K562 (cell line): ENCODE measurements around the gene ADIPOR1. TPM values are rescaled to one million over a fixed set of nuclear protein-coding genes. Genes with fewer than 3 reads are reported as not detected.

ENCODE experiments used
- ATAC-seq: fragments of 200-7000 bp; cut with Tn5 transposase; 3 replicates; pipeline ENCODE4 v1.9.1; 2020; ENCODE audit warnings: moderate library complexity
- BruUV-seq: library from RNA; stranded (reverse); fragments of 400-500 nt; replicated peaks from 2 replicates; lab custom pipeline; 2021; lab: Mats Ljungman, UMichigan
- CTCF ChIA-PET: fragments of 300-600 bp; formaldehyde crosslinking; extraction: SDS; loops from one replicate; lab custom pipeline; 2021; ENCODE audit warnings: low intra/inter-chr PET ratio; lab: Yijun Ruan, JAX
- POLR2A ChIA-PET: fragments of 300-600, 350-650 bp; sonication (Branson Sonifier 250); formaldehyde crosslinking; extraction: SDS; loops from one replicate; lab custom pipeline; 2021; ENCODE audit warnings: antibody characterized with exemption, inconsistent platforms; lab: Yijun Ruan, JAX
- DNase-seq, 4 experiments: peaks; one replicate each; pipeline versions ENCODE4 v3.0.0 to v3.0.0-alpha.2; 2011 to 2018; ENCODE audit warnings: low spot score in 3 of 4, mixed read lengths in 3 of 4; ENCODE audit errors: extremely low read depth in 1 of 4
- FAIRE-seq: peaks from 2 replicates; lab custom pipeline; 2011; peaks lifted over from hg19 to GRCh38; lab: Jason Lieb, UNC
- H2AFZ ChIP-seq: 2 replicates; pipeline ENCODE4 v1.6.0; 2011; ENCODE audit warnings: low read depth, low read length, control low read depth, inconsistent platforms
- H3K27ac ChIP-seq: fragments of 200-600 bp; 3 replicates; pipeline ENCODE4 v1.8.0; 2011; ENCODE audit warnings: low read depth, mild to moderate bottlenecking, control low read depth, inconsistent platforms, low read length, moderate library complexity, mixed read lengths; ENCODE audit errors: extremely low read depth
- H3K27me3 ChIP-seq, 2 experiments: fragments of 300-600 bp in 1 of 2; 2 replicates in 1 of 2; 3 replicates in 1 of 2; pipeline versions ENCODE4 v1.6.0 to v1.8.0; 2011; ENCODE audit warnings: inconsistent platforms in 2 of 2, low read length in 2 of 2, mild to moderate bottlenecking in 1 of 2, mixed read lengths in 1 of 2, moderate library complexity in 1 of 2; ENCODE audit not compliant: control insufficient read depth in 2 of 2, insufficient read depth in 2 of 2
- H3K36me3 ChIP-seq: fragments of 300-600 bp; 3 replicates; pipeline ENCODE4 v1.8.0; 2011; ENCODE audit warnings: mild to moderate bottlenecking, low read length, inconsistent platforms; ENCODE audit not compliant: control insufficient read depth, insufficient read depth
- H3K4me1 ChIP-seq, 2 experiments: fragments of 200-600 bp in 1 of 2; replicated peaks in 1 of 2; 2 replicates in 1 of 2; 3 replicates in 1 of 2; pipeline versions ENCODE4 v1.5.1 to v1.8.0; 2011; ENCODE audit warnings: inconsistent platforms in 2 of 2, low read length in 2 of 2, mild to moderate bottlenecking in 1 of 2, mixed read lengths in 1 of 2, moderate library complexity in 1 of 2; ENCODE audit not compliant: control insufficient read depth in 2 of 2, insufficient read depth in 2 of 2
- H3K4me2 ChIP-seq: 2 replicates; pipeline ENCODE4 v1.6.1; 2011; ENCODE audit warnings: low read length, control low read depth, inconsistent platforms, mixed read lengths; ENCODE audit not compliant: insufficient read depth
- H3K4me3 ChIP-seq: fragments of 200-600 bp; sonication (generic), shearing (Covaris generic); 2 replicates; pipeline ENCODE4 v1.5.1; 2016; ENCODE audit warnings: control low read depth, inconsistent platforms
- H3K79me2 ChIP-seq: fragments of 200-600 bp; 3 replicates; pipeline ENCODE4 v1.8.0; 2011; ENCODE audit warnings: low read length, inconsistent platforms; ENCODE audit not compliant: control insufficient read depth, insufficient read depth
- H3K9ac ChIP-seq, 2 experiments: 2 replicates each; pipeline versions ENCODE4 v1.6.0 to v1.6.1; 2011; ENCODE audit warnings: low read depth in 2 of 2, low read length in 2 of 2, control low read depth in 1 of 2, inconsistent platforms in 1 of 2, mild to moderate bottlenecking in 1 of 2, mixed read lengths in 1 of 2; ENCODE audit not compliant: insufficient read depth in 1 of 2
- H3K9me1 ChIP-seq: one replicate; pipeline ENCODE4 v1.6.0; 2011; ENCODE audit warnings: inconsistent platforms, mild to moderate bottlenecking, low read length, moderate library complexity; ENCODE audit not compliant: control insufficient read depth, insufficient read depth
- H3K9me3 ChIP-seq: replicated peaks from 2 replicates; pipeline ENCODE4 v1.5.1; 2011; ENCODE audit warnings: low read depth, low read length, inconsistent platforms; ENCODE audit not compliant: control insufficient read depth, insufficient read depth
- H4K20me1 ChIP-seq: replicated peaks from 2 replicates; pipeline ENCODE4 v1.6.1; 2011; ENCODE audit warnings: low read length, inconsistent platforms, mixed read lengths; ENCODE audit not compliant: control insufficient read depth, insufficient read depth
- CEBPG ChIP-seq, 3 experiments: fragments of 200-800 bp in 1 of 3; sonication (Bioruptor generic) in 1 of 3; sonication (generic) in 1 of 3; formaldehyde crosslinking in 1 of 3; IDR thresholded peaks in 2 of 3; conservative IDR thresholded peaks in 1 of 3; 2 replicates each; pipeline versions ENCODE4 v1.6.1 to v1.8.0; 2016 to 2022; ENCODE audit warnings: missing compliant biosample characterization in 2 of 3, missing genetic modification characterization in 2 of 3, mild to moderate bottlenecking in 1 of 3, missing genetic modification reagents in 1 of 3
- E2F8 ChIP-seq: fragments of 450-650 bp; IDR thresholded peaks from 2 replicates; pipeline ENCODE4 v1.7.1; 2018; ENCODE audit warnings: mild to moderate bottlenecking, low read depth; ENCODE audit not compliant: partially characterized antibody
- FOSL1 ChIP-seq: fragments of 200-800 bp; sonication (Bioruptor generic); conservative IDR thresholded peaks from 2 replicates; pipeline ENCODE4 v1.6.1; 2016; ENCODE audit warnings: missing genetic modification characterization, missing compliant biosample characterization
- MAFK ChIP-seq: IDR thresholded peaks from 2 replicates; pipeline ENCODE4 v1.6.1; 2011; ENCODE audit warnings: low read length, improper control_type of control experiment
- MAZ ChIP-seq, 2 experiments: fragments of 450-650 bp in 1 of 2; sonication (generic) in 1 of 2; formaldehyde crosslinking; IDR thresholded peaks in 1 of 2; conservative IDR thresholded peaks in 1 of 2; 2 replicates each; pipeline versions ENCODE4 v1.4.0 to v1.5.0; 2020; ENCODE audit warnings: mild to moderate bottlenecking in 1 of 2, missing genetic modification reagents in 1 of 2
- SMARCB1 ChIP-seq: IDR thresholded peaks from 2 replicates; pipeline ENCODE4 v1.6.1; 2011; ENCODE audit warnings: improper control_type of control experiment, low read depth; ENCODE audit not compliant: insufficient read length
- TCF3 ChIP-seq: sonication (generic); formaldehyde crosslinking; IDR thresholded peaks from 2 replicates; pipeline ENCODE4 v1.4.0; 2020; ENCODE audit warnings: mild to moderate bottlenecking, missing genetic modification reagents
- TCFL5 ChIP-seq: fragments of 250-450 bp; sonication (Bioruptor Pico); conservative IDR thresholded peaks from 2 replicates; pipeline ENCODE4 v1.6.1; 2021; ENCODE audit warnings: mild to moderate bottlenecking, moderate library complexity, matching md5 sums
- ZFP1 ChIP-seq: fragments of 450-650 bp; formaldehyde crosslinking; IDR thresholded peaks from 2 replicates; pipeline ENCODE4 v1.4.0; 2020; ENCODE audit warnings: mild to moderate bottlenecking, mixed read lengths
- ZNF316 ChIP-seq: fragments of 450-650 bp; IDR thresholded peaks from 2 replicates; pipeline ENCODE4 v1.6.1; 2016
- WGBS: fragments of 100-300 bp; shearing (Covaris generic); methylation state at CpG from one replicate; pipeline ENCODE4 v1.1.6; 2016; ENCODE audit warnings: low coverage, mixed read lengths; ENCODE audit not compliant: insufficient coverage; ENCODE audit errors: missing lambda C conversion rate; 5-methylcytosine and 5-hydroxymethylcytosine counted together
- in situ Hi-C: fragments of 300-500 bp; cut with MboI; formaldehyde crosslinking; loops from 4 replicates; pipeline ENCODE4 v1.15.0; 2018; ENCODE audit warnings: inconsistent platforms, mixed read lengths
- intact Hi-C: fragments of 100-400 bp; cut with micrococcal nuclease; formaldehyde crosslinking; loops from 2 replicates; pipeline ENCODE4 v1.14.2; 2022
- polyA plus RNA-seq, 8 experiments: library from polyadenylated mRNA; depleted of rRNA in 4 of 8; stranded (reverse) in 5 of 8; unstranded in 3 of 8; fragments of >200 nt; fragmentation: Nextera tagmentation in 2 of 8; fragmentation: Illumina TruSeq in 1 of 8; extraction: Ambion mirVana in 2 of 8; extraction: Trizol in 1 of 8; gene quantifications; 2 replicates each; pipeline versions ENCODE4 v1.2.1 to v1.2.3, GENCODE V29; 2011 to 2014; ENCODE audit warnings: inconsistent platforms in 1 of 8, missing spikeins in 1 of 8
- total RNA-seq, 7 experiments: library from RNA; depleted of rRNA in 6 of 7; stranded (reverse); fragments of >200 nt in 6 of 7; fragmentation: Illumina TruSeq in 2 of 7; extraction: Trizol in 2 of 7; gene quantifications; 2 replicates each; pipeline versions ENCODE4 v1.2.1 to v1.2.3, GENCODE V29; 2011 to 2021; ENCODE audit warnings: low replicate concordance in 1 of 7
- TF ChIP-seq, protein P1 (sequence below), 2 experiments: fragments of 250-450 bp in 1 of 2; fragments of 450-650 bp in 1 of 2; sonication (Bioruptor Pico) in 1 of 2; IDR thresholded peaks; 2 replicates each; pipeline versions ENCODE4 v1.6.1 to v1.8.0; 2016 to 2021; ENCODE audit warnings: mild to moderate bottlenecking in 2 of 2, moderate library complexity in 2 of 2, missing compliant biosample characterization in 1 of 2, missing genetic modification characterization in 1 of 2
- TF ChIP-seq, protein P2 (sequence below), 2 experiments: fragments of 450-650 bp in 1 of 2; sonication (generic) in 1 of 2; formaldehyde crosslinking in 1 of 2; IDR thresholded peaks in 1 of 2; conservative IDR thresholded peaks in 1 of 2; 2 replicates each; pipeline versions ENCODE4 v1.6.1 to v1.8.1; 2016 to 2023; ENCODE audit warnings: mild to moderate bottlenecking in 2 of 2, moderate library complexity in 2 of 2, inconsistent platforms in 1 of 2, missing genetic modification reagents in 1 of 2
- TF ChIP-seq, protein P3 (sequence below), 2 experiments: IDR thresholded peaks; 2 replicates each; pipeline ENCODE4 v1.6.1; 2012; ENCODE audit warnings: improper control_type of control experiment in 2 of 2, low read depth in 2 of 2, low read length in 2 of 2, borderline replicate concordance in 1 of 2

Gene ADIPOR1
- total and polyA plus RNA-seq, 9 of the 15 experiments (the other 6 are each of a cell fraction or from before 2014, with no cell fraction given), result 29.0 to 217 (median 100) TPM

- no TSS peak for BruUV-seq
- H3K27me3 ChIP-seq, result no peaks in the 10 kb centered on the region
- TF ChIP-seq MAFK, result 0 out of 2 replicates have a peak, but pooled peaks have one; percentile 21
- 0 out of 2 replicates have a peak, but pooled peaks have one; percentile 11 for TF ChIP-seq CEBPG (CRISPR knock-in tag; IDR thresholded peaks at IDR 0.05)
- no peak for TF ChIP-seq CEBPG (tag; conservative IDR thresholded peaks at IDR 0.05 in 1 of 2, IDR thresholded peaks at IDR 0.05 in 1 of 2)
- TF ChIP-seq, protein P1, sequence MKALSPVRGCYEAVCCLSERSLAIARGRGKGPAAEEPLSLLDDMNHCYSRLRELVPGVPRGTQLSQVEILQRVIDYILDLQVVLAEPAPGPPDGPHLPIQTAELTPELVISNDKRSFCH (CRISPR knock-in tag; IDR thresholded peaks at IDR 0.05), result no peak
- TF ChIP-seq, protein P1 (tag; IDR thresholded peaks at IDR 0.05), result no peak
- TF ChIP-seq, protein P2, sequence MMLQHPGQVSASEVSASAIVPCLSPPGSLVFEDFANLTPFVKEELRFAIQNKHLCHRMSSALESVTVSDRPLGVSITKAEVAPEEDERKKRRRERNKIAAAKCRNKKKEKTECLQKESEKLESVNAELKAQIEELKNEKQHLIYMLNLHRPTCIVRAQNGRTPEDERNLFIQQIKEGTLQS (IDR thresholded peaks at IDR 0.05), result peak; percentile 35
- TF ChIP-seq, protein P2 (CRISPR knock-in tag; conservative IDR thresholded peaks at IDR 0.05), result no peak
- TF ChIP-seq, protein P3, sequence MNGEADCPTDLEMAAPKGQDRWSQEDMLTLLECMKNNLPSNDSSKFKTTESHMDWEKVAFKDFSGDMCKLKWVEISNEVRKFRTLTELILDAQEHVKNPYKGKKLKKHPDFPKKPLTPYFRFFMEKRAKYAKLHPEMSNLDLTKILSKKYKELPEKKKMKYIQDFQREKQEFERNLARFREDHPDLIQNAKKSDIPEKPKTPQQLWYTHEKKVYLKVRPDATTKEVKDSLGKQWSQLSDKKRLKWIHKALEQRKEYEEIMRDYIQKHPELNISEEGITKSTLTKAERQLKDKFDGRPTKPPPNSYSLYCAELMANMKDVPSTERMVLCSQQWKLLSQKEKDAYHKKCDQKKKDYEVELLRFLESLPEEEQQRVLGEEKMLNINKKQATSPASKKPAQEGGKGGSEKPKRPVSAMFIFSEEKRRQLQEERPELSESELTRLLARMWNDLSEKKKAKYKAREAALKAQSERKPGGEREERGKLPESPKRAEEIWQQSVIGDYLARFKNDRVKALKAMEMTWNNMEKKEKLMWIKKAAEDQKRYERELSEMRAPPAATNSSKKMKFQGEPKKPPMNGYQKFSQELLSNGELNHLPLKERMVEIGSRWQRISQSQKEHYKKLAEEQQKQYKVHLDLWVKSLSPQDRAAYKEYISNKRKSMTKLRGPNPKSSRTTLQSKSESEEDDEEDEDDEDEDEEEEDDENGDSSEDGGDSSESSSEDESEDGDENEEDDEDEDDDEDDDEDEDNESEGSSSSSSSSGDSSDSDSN (IDR thresholded peaks at IDR 0.05; ENCODE audit: borderline replicate concordance in 1 of 2, low read depth in 2 of 2, low read length in 2 of 2), result no peak
- peak; percentile 37; the same call in 1 of the 2 replicates for TF ChIP-seq ZNF316
- no peak for TF ChIP-seq TCFL5 (CRISPR knock-in tag)
- no peak for TF ChIP-seq TCF3 (CRISPR knock-in tag)
- no peak for TF ChIP-seq ZFP1 (CRISPR knock-in tag)
- peak; percentile 67 for TF ChIP-seq FOSL1 (tag)
- TF ChIP-seq SMARCB1, result no peak
- TF ChIP-seq E2F8, result no peak
- TF ChIP-seq MAZ (CRISPR knock-in tag; conservative IDR thresholded peaks at IDR 0.05 in 1 of 2, IDR thresholded peaks at IDR 0.05 in 1 of 2), result no peak
- in situ Hi-C loops (no loop called here), intact Hi-C loops (no loop called here)
- no peak overlapping the region for H3K4me2 ChIP-seq
- DNase-seq (no peak), FAIRE-seq (no peak), ATAC-seq (peak; percentile 27)
- 43% methylated on average over 4 of the region's 4 CpGs for WGBS
- peaks cover 26% of the 10 kb centered on the region for H4K20me1 ChIP-seq
- H3K36me3 ChIP-seq, result peaks cover 76% of the 10 kb centered on the region
- H3K9me3 ChIP-seq, result no peaks in the 10 kb centered on the region
- H3K27ac ChIP-seq, result no peak overlapping the region
- ChIA-PET CTCF (interaction anchor here (0.6 kb wide), 1 partner anchor 37 kb away, joined by 4 read pairs; no protein-coding TSS in a partner anchor), POLR2A (interaction anchor here (1.2 to 4.2 kb wide), 2 partner anchors 9 to 14 kb away, joined by 4 to 65 read pairs; no protein-coding TSS in a partner anchor)
- H3K9ac ChIP-seq, result no peak overlapping the region
- H3K9me1 ChIP-seq, result peaks cover 6% of the 10 kb centered on the region
- peaks cover 4 to 27% of the 10 kb centered on the region in 2 experiments for H3K4me1 ChIP-seq
- peaks cover 73% of the 10 kb centered on the region for H3K79me2 ChIP-seq
- H2AFZ ChIP-seq, result no peak overlapping the region
- H3K4me3 ChIP-seq, result no peak overlapping the region
Measured at GRCh38 chr1:202952818-202953217, 5.3 kb downstream of the ADIPOR1 start.
